ENCODE results near the gene BAIAP3. TPM values are rescaled to one million over a fixed set of nuclear protein-coding genes. Genes with fewer than 3 reads are reported as not detected.

Gene BAIAP3
- total RNA-seq: 10 to 100 TPM in 1 of 2 donors, 1 to 10 TPM in 1; 2.5 to 15.7 TPM

DNA sequence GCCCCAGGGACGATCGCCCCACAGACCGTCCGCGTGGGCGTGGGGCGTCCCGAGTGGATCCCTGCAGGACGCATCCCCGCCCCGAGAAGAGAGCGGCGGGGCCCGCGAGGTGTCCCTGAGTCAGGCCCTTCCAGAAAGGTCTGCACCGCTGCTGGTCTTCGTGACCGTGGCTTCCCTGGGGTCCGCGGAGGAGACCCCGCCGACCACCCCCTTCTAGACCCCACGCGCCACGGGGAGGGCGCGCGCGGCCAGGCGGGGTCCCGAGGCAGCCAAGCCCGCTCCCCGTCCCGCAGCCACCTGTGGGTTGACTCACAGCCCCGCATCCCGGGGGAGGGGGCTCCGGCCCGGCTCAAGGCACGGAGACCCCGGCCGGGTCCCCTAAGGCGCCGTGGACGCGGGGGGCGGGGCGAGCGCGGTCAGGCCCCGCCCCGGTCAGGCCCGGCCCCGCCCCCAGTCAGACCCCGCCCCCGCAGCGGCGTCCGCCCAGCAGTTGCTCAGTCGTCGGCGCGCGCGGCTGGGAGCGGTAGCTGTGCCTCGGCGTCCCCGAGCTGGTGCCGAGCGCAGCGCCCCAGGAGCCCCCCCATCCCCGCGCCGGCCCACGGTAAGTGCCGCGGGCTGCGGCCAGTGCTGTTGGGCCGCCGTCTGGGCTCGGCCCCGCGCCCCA, at the start of gene BAIAP3:
Gene BAIAP3, plus strand, starts transcription at position 497 of the 664 bp plus-strand sequence. CDS start 4,905 bp downstream, outside the sequence.
- ATAC-seq (ENCODE audit: insufficient number of reproducible peaks, low FRiP score, low read depth): no peak
- Histone ChIP-seq H3K4me3 (peak within 1 kb of the TSS; percentile 56), H3K9me3 (peaks cover 5% of the 10 kb centered on the region), H3K27ac (no peak within 1 kb of the TSS), H3K4me1 (ENCODE audit: control insufficient read depth in 1 of 2, low read depth in 2 of 2) (peaks cover 12 to 26% of the 10 kb centered on the region in 2 donors), H3K36me3 (no peaks in the 10 kb centered on the region), H3K27me3 (replicated peaks; ENCODE audit: insufficient read depth) (peaks cover 10% of the 10 kb centered on the region)
- TF ChIP-seq, protein P1, sequence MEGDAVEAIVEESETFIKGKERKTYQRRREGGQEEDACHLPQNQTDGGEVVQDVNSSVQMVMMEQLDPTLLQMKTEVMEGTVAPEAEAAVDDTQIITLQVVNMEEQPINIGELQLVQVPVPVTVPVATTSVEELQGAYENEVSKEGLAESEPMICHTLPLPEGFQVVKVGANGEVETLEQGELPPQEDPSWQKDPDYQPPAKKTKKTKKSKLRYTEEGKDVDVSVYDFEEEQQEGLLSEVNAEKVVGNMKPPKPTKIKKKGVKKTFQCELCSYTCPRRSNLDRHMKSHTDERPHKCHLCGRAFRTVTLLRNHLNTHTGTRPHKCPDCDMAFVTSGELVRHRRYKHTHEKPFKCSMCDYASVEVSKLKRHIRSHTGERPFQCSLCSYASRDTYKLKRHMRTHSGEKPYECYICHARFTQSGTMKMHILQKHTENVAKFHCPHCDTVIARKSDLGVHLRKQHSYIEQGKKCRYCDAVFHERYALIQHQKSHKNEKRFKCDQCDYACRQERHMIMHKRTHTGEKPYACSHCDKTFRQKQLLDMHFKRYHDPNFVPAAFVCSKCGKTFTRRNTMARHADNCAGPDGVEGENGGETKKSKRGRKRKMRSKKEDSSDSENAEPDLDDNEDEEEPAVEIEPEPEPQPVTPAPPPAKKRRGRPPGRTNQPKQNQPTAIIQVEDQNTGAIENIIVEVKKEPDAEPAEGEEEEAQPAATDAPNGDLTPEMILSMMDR (IDR thresholded peaks at IDR 0.05): no peak
- DNase-seq (ENCODE audit: low spot score): no peak

- TF ChIP-seq, protein P1 (IDR thresholded peaks at IDR 0.05): no peak
- ATAC-seq (ENCODE audit: insufficient number of reproducible peaks, low FRiP score, low read depth) (no peak), DNase-seq (ENCODE audit: low spot score) (no peak)
- H3K27ac ChIP-seq: no peak overlapping the region
- no peaks in the 10 kb centered on the region for H3K4me1 ChIP-seq (ENCODE audit: control insufficient read depth in 1 of 2, low read depth in 2 of 2)
- H3K9me3 ChIP-seq: no peaks in the 10 kb centered on the region
- H3K4me3 ChIP-seq: no peak overlapping the region
- H3K27me3 ChIP-seq (replicated peaks; ENCODE audit: insufficient read depth): no peaks in the 10 kb centered on the region
- H3K36me3 ChIP-seq: no peaks in the 10 kb centered on the region
Observed at GRCh38 chr16:1283996-1284616, 49.3 kb upstream of the BAIAP3 start.

DNA sequence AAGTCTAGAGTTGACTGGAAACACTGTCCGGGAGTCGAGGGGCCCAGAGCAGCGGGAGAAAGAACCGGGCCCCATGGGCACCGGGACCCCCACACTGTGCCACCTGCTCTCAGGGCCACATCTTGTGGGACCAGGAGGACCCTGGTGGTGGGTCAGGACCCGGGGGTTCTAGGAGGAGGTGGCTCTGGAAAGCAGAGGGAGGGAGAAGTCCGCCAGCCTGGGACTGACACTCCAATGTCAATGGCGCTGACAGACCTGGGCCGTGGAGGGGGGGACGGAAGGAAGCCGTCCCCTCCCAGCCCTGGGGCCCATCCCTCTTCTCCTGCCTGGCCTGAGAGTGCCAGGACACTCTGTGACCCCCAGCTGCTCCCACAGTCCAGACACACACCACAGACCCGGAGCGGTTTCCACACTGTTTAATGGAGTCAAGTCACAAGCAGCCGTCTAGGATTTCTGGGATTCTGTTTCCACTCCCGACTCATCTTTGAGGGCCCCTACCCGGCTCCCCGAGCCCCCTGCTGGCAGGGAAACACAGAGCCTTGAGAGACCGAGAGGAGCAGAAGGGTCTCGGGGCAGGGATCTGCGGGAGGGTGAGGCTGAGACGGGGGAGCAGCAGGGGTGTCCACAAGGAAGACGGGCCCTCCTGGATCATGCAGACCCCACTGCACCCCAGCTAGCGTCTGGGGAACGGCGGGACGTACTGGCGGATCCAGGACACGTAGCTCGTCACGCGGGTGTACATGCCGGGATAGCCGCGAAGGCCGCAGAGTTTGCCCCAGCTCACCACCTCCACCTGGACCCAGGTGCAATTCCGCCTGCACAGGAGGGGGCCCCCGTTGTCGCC, 47.6 kb upstream of the BAIAP3 start:
- Histone ChIP-seq H3K9me3 (no peaks in the 10 kb centered on the region), H3K27me3 (replicated peaks; ENCODE audit: insufficient read depth) (no peaks in the 10 kb centered on the region), H3K4me1 (ENCODE audit: control insufficient read depth in 1 of 2, low read depth in 2 of 2) (no peaks in the 10 kb centered on the region), H3K36me3 (no peaks in the 10 kb centered on the region), H3K4me3 (no peak overlapping the region), H3K27ac (no peak overlapping the region)
- ATAC-seq (ENCODE audit: insufficient number of reproducible peaks, low FRiP score, low read depth) (no peak), DNase-seq (ENCODE audit: low spot score) (no peak)
- TF ChIP-seq, protein P1 (IDR thresholded peaks at IDR 0.05): no peak

- ATAC-seq (ENCODE audit: insufficient number of reproducible peaks, low FRiP score, low read depth): no peak
- no peaks in the 10 kb centered on the region for H3K9me3 ChIP-seq
- no peaks in the 10 kb centered on the region for H3K4me1 ChIP-seq (ENCODE audit: control insufficient read depth in 1 of 2, low read depth in 2 of 2)
- H3K4me3 ChIP-seq: no peak overlapping the region
- H3K36me3 ChIP-seq: no peaks in the 10 kb centered on the region
- no peak overlapping the region for H3K27ac ChIP-seq
- DNase-seq (ENCODE audit: low spot score): no peak
- TF ChIP-seq, protein P1 (IDR thresholded peaks at IDR 0.05): no peak
- H3K27me3 ChIP-seq (replicated peaks; ENCODE audit: insufficient read depth): peaks cover 3% of the 10 kb centered on the region
Observed at GRCh38 chr16:1286513-1287094, 46.8 kb upstream of the BAIAP3 start.
